HG02870 (cell line): ENCODE results near the gene IRF2.

Experiments used
- ATAC-seq: cut with Tn5 transposase; IDR thresholded peaks from one replicate; pipeline ENCODE4 v1.9.1; 2021; ENCODE audit warnings: mild to moderate bottlenecking, moderate library complexity; ENCODE audit not compliant: unreplicated experiment

The IRF2 gene

DNA sequence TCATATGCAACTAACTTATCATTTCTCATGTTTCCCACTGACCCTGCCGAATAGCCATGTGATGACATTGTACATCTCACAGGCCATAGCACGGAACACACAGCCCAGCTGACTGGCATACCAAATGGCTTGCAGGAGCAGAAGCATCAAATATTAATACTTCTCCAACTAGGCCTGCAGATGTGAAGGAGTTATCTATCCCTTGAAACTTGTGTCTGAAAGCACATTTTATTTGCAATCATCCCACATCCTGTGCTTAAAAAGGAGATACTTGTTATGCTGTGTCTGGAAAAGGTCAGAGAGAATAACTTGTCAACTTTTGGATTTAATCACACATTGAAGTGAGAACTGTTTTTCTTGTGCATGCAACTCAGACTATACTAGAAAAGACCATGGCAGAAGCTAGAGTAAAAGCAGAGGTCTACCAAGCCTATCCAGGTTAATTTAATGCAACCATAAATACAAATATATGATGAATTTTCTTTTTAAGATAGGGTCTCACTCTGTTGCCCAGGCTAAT, 100.4 kb downstream of the IRF2 start:
- ATAC-seq, result no peak

DNA sequence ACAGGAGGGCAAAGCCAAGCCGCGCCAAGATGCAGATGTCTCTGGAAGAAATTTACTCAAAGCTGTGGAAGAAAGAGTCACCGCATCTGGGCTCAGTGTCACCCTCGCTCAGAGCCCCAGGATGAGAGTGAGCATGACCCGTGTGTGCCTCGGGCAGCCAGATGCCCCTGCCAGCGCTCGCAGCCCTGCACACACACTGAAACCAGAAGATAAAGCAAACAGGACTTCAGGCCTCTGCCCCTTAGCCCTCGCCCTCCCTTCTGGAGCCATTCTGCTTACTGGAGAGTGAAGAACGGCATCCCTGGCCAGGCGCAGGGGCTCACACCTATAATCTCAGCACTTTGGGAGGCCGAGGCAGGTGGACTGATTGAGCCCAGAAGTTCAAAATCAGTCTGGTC, 103.0 kb downstream of the IRF2 start:
- ATAC-seq, result no peak

DNA sequence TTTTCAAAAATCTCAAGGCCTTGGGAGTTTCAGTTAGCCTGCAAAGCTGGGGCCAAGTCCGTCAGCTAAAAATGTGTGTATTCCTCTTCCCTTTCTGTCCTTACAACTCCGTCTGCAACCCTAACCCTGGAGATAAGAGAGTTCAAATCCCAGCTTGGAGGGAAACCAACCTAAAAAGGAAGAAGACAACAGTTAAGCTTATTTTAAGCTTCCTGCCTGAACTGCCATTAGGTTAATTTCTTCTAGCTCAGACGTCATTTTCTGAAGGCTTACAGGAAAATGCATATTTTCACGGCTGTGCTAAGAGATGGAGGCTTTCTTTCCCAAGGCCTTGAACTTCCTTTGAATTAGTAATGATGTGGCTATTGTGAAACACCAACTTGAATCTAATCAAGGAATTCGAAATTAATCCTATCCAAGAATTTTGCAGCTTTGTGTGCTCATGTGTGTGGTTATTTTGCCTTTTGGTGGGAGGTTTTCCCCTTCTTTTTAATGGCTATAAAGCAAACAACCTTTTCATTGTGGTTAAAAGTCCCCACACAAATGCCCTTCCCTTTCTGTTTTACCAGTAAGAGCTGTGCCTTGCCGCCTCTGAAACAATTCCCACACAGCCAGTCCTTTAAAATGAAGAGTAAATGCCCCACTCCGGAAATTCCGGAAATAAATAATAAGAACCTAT, 103.5 kb downstream of the IRF2 start:
- no peak for ATAC-seq

DNA sequence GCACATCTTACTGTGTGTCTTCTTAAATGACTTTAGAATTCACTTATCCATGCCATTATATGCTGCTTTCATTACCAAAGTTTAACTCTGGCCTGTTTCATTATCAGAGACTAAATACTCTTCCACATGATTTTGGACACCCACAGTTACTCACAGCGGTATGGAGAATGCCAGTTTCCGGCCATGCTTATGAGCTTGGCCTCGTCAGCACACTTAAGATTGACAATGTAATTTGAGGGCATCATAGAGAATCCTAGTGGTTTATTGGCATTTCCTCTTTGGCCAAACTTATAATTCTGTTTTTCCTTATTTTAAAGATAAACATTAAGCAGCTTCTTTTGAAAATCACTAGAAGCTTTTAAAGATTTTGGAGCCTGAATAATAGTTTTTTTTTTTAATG, 104.5 kb downstream of the IRF2 start:
- ATAC-seq, result no peak

DNA sequence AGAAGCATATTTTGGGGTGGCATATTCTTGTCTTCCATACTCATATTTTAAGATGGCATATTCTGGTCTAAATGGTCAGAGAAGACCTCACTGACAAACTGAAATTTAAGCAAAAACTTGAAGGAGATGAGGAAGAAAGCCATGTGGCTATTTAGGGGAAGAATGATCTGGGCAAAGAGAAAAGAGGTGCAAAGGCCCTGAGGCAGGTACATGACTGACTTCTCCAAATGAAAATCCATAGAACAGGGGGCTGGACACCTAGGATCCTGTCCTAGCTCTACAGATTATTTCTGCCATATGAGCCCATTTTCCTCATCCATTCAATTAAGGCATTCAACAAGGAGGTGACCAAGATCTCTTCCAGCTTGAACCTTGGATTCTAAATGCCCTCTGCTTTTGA, 105.6 kb downstream of the IRF2 start:
- no peak for ATAC-seq

DNA sequence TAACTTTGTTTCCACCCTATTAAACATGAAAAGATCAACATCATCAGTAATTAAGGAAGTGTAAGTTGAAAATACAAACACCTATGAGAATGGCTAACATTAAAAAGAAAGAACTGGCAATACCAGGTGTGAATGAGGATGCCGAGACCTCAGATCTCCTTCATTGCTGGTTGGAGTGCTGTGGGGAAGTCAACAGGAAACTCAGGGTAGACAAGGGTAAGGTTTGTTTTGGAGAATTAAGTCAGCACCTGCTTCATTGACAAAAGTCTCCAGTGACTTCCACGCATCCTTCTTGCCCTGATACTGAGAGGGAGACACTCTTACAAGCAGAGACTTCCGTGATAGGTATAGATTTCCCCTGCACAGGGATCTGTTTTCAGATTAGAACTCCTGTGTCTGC, 106.1 kb downstream of the IRF2 start:
- no peak for ATAC-seq

DNA sequence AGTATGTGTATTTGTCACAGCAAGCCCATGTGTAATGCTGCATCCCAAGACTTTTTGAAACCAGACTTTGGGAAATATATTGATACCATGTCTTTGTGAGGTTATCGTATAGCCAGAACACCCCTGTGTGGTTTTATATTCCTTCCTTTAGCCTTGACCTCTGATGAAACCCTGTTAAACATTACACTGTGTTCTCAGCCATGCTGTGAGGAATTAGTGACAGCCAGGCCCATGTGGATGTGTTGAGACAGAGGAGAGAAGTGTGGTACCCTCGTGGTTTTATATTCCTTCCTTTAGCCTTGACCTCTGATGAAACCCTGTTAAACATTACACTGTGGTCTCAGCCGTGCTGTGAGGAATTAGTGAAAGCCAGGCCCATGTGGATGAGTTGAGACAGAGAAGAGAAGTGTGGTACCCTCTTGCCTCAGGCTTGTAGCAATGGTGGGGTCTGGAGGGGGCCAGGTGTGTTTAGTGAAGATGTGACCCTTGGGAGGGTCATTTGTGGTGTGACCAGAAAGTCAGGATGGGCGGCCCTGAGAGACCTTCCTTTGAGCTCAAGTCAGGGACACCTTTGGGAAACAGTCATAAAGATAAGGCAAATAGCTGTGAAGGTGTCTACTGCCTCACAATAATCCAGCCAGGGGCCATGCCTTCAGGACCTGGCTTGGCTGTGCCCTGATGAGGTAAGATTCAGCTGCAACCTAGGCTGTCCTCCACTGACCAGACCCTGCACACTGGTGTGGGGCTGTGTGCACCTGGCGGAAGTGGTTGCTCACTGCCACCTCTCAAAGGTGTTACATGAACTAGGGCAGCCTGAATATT, 110.0 kb downstream of the IRF2 start:
- no peak for ATAC-seq

DNA sequence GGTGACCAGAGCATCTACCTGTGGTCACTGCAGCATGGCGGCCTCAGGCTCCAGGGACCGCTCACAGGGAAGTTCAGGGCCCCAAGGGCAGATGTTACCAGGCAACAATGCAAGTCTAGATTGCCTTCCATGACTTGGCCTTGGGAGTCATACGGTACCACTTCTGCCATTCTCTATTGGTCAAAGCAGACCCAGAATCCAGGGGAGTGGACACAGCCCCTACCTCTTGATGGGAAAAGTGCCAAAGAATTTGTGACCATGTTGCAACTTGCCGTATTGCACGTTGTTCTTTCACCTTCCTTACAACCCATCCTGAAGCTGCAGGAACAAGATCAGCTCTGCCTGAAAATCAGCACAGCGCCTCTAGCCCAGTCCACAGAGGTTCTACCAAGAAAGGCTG, 111.1 kb downstream of the IRF2 start:
- no peak for ATAC-seq

DNA sequence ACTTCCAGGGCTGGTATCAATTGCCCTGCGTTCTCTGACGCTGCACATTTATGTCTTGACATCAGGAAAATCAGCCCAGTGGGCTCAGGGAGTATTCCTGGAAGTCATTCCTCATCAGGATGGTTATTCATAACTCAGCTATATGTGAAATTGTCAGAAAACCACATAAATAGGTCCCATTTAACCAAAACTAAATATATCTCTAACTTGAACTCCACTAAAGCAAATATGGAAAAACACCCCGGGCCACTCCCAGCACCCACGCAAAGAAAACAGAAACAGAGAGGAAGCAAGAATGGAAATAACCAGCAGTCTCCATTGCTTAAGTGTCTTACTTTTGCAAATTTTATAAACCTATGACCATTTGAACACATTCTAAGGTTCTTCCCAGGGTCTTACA, 112.0 kb downstream of the IRF2 start:
- ATAC-seq, result no peak

DNA sequence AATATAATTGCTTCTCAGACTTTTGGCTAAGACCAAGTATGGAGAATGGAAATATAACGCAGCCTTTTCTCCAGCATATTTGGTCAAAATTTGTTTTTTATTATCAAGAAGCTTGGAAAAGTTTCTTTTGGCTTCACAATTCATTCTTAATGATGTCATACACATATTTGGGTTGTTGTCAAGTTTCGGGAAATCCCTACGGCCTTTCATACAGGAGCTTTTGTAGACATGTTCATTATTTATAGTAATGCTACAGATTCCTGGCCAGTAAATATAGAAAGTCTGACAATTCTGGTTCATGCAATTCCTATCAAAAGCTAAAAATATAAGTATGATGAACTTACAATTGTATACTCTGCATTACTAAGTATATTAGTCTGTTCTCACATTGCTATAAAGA, 112.9 kb downstream of the IRF2 start:
- ATAC-seq, result no peak

DNA sequence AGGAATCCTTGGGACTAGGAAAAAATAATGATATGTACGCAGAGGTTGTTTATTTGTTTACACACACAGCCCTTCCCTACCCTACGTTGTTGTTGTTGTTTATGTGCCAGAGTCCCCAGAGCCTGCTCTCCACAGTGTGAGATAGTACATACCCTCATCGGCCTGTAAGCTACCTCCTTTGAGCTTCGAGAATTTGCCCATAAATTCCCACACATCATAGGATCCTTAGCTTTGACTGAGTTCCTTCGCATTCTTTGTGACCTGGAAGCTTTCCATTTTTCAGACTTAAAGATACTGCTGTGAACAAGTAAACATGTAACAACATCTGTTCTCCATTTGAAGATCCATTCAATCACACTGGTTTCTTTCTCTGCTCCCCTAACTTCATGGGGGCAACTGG, 114.5 kb downstream of the IRF2 start:
- ATAC-seq, result no peak

DNA sequence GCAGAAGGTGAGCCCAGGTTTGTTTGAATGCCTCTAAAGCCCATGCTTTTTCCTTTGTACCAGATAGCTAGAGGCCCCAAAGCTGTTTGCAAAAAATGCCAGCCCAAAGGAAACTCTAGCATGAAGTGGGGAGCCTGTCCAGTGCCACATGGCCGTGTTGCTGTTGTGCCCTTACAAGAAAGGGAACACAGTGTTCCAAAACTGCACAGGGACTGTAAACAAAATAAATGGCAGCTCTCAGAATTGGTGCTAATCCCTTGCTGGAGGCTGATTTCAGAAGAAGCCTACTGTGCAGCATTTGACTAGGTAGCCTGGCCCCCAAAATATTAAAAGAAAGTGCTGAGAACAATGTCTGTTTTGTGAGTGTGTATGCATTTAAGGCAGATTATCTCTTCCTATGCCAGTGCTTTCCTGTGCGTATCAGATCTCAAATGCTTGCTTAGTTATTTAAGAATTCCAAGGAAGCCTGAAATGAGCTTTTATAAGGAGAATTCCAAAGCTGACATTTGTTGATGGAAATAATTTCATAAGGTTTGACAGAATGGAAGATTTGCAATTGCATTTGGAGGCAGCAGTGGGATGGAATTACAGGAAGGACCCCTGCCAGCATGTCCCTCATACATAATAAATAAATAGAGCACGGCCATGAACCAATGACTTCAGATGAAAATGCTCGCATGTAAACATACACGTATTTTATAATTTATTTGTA, 115.7 kb downstream of the IRF2 start:
- no peak for ATAC-seq

DNA sequence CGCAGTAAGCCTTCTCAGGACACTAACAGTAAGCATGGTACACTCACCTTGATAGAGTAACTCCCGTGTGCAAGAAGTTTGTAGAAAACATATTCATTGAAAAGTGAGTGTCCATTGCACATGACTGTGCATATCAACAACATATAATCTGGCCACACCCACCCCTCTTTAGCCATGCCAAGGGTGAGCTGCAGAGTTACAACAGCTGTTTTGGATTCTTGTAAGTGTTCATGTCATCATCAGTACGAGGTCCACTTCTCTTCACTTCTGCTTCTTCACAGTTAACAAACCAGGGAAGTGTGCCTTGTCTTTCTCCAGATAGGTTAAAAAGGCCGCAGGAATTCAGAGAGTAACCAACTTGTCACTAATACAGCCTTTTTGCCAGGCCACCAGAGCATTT, 116.6 kb downstream of the IRF2 start:
- ATAC-seq, result no peak

DNA sequence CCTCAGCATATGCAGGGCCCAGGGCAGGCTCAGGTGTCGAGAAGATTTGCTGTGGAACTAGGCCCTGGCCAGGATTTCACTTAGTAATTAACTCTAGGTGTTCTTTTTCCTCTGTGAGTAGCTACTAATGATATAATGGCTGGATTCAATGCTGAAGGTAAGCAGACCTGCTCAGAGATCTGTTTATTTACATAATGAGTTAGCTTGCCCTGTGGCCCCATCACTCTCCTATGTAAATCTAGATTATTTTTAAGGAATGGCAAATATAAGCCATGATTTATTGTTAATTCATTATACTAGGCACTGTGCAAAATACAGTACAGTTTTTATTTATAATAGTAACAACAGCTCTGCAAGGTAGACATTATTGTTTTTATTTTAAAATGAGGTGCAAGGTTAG, 117.2 kb downstream of the IRF2 start:
- ATAC-seq, result no peak

DNA sequence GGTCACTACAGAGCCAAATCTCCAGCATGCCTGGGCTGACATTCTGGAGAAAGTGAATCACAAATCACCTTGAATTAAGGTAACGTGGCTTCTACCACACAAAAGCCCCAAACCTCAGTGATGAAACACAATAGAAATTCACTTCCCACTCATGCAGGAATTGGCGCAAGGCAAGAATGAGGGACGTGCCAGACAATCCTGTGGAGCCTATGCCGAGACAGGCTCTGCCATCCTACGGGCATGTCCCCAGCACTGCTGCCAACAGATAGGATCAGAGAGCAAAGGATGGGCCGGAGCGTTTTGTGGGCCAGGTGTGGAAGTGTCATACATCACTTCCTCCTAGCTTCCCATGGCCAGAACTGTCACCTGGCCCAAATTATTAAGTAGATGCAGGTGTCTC, 118.0 kb downstream of the IRF2 start:
- ATAC-seq, result no peak

DNA sequence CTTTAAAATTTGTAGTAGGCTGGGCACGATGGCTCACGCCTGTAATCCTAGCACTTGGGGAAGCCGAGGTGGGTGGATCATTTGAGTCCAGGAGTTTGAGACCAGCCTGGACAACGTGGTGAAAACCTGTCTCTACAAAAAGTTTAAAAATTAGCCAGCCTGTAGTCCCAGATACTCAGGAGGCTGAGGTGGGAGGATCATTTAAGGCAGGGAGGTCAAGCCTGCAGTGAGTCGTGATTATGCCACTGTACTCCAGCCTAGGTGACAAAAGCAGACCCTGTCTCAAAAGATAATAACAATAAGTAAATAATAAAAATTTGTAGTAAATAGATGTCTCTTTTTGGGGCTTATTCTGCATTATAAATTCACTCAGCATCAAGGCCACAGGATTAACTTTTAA, 118.5 kb downstream of the IRF2 start:
- ATAC-seq, result no peak

DNA sequence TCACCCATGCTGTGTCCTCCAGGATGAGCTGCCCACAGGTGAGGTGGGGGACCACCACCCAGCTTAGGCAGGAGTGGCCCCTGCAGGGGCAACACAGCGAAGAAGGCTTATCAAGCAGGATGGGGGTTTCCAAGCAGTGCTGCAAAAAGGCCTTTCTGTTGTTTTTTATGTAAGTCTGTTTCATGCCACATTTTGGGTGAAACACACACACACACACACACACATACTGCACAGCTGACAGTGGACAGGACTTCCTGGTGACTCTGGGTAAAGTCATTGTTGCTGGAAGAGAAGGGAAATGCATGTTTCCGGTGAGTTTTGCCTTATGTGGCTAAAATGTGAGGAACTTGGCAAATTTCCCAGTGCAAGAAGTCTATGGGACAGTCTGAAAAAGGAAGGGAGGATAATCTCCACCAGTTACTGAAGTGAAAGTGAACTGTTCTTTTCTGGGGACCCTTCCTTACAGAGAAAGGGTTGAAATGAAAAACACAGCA, 119.2 kb downstream of the IRF2 start:
- no peak for ATAC-seq

DNA sequence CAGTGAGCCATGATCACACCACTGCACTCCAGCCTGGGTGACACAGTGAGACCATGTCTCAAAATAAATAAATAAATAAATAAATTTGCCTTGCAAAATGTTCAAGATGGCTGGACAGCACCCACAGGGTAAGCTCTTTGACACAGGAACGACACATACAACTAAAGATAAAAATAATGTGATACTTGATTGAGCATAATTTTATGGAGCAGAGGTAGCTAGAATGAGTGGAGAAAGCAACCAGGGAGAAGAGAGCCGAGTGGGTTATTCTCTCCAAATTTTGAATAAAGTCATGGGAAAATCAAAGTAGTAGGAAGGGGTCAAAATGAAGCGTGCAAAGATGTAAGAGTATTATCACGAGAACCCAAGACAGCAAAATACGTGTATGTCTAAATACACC, 121.5 kb downstream of the IRF2 start:
- ATAC-seq, result no peak

DNA sequence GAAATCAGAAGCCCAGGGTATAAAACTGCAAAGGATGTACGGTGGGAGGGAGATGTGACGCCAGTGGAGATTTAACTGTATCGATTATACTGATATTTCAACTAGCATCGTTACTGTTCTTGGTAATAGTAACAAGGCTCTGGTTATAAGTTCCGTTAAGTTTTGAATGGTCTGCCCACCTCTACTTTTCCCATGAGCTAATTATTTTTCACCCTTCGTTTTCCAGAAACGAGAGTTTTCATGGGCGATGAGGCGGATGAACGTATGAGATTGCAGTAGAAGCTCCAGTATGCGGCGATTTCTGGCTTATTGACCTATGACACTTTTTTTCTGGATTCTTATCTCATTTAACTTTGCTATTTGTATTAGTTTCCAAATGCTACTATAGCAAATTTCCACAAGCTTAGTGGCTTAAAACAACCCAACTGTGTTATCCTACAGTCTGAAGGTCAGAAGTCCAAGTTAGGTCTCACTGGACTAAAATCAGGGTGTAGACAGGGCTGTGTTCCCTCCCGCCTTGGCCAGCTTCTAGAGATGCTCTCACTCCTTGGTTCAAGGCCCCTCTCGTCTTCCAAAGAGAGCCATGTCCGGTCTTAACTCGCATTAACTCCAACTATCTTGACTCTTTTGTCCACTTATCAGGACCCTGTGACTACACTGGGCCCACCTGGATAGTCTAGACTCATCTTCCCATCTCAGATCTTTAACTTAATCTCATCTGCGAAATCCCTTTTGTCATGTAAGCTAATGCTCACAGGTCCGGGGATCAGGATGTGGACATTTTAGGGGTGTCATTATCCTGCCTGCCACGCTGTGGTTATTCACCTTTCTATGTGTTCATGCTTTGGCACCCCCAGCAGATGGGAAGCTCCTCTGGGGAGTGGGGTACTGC, 122.5 kb downstream of the IRF2 start:
- ATAC-seq, result no peak

DNA sequence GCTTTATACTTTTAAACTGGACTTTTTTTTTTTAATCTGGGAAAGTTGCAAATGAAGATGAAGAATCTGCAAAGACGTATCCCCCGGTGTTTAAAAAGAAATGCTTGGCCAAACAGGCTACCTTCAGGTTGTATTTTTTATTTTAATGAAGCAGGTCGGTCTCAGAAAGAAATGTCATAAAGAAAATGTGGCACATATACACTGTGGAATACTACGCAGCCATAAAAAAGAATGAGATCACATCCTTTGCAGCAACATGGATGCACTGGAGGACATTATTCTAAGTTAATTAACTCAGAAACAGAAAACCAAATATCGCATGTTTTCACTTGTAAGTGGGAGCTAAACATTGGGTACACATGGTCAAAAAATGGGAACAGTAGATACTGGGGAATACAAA, 123.4 kb downstream of the IRF2 start:
- no peak for ATAC-seq
